Measurements from ENCODE around the gene MAIP1. TPM values are rescaled to one million over a fixed set of nuclear protein-coding genes. Genes with fewer than 3 reads are reported as not detected.

Gene MAIP1
- total RNA-seq, 1 donor = 23.3 TPM

- H3K4me3 ChIP-seq (ENCODE audit: low read depth, low read length) = no peak overlapping the region
- no peak for DNase-seq (ENCODE audit: low read depth)
- no peak for TF ChIP-seq CTCF (IDR thresholded peaks at IDR 0.05; ENCODE audit: insufficient read depth, low read length)
Observed at GRCh38 chr2:199984755-199985154, 29.4 kb downstream of the MAIP1 start.

DNA sequence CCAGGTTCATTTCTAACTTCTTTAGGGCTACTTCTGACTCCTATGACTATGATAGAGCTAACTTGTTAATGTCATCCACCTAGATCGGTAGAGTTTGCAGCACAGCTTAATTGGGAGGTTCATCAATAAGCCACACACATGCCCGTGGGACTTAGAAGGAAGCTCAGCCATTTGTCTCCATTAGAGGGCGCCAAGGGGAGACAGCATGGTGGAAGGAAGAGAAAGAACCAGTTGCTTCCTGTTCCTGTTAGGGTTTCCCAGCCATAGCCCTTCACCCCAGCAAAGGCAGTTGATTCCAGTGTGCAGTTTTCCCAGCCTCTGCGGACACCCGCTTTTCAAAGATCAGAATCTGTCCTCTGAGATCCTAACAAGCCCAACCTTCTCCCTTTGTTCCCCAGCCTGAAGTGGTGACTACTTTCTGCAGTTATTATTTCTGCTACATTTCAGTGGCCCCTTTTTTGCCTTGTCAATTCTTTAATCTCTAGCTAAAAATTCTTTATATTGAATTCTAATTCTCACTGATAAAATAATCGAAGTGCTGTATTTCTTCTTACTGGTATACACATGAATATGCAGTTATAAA is 30.3 kb downstream of the MAIP1 start:
- TF ChIP-seq CTCF (IDR thresholded peaks at IDR 0.05; ENCODE audit: insufficient read depth, low read length) = peak; percentile 63
- peak; percentile 65 for DNase-seq (ENCODE audit: low read depth)
- no peak overlapping the region for H3K4me3 ChIP-seq (ENCODE audit: low read depth, low read length)

- no peak overlapping the region for H3K4me3 ChIP-seq (ENCODE audit: low read depth, low read length)
- TF ChIP-seq CTCF (IDR thresholded peaks at IDR 0.05; ENCODE audit: insufficient read depth, low read length) = no peak
- DNase-seq (ENCODE audit: low read depth) = peak; percentile 13
Observed at GRCh38 chr2:199987586-199987985, 32.2 kb downstream of the MAIP1 start.

- H3K4me3 ChIP-seq (ENCODE audit: low read depth, low read length) = no peak overlapping the region
- DNase-seq (ENCODE audit: low read depth) = peak; percentile 44
- no peak for TF ChIP-seq CTCF (IDR thresholded peaks at IDR 0.05; ENCODE audit: insufficient read depth, low read length)
Observed at GRCh38 chr2:199988151-199988550, 32.8 kb downstream of the MAIP1 start.

- no peak for DNase-seq (ENCODE audit: low read depth)
- TF ChIP-seq CTCF (IDR thresholded peaks at IDR 0.05; ENCODE audit: insufficient read depth, low read length) = no peak
- H3K4me3 ChIP-seq (ENCODE audit: low read depth, low read length) = no peak overlapping the region
Observed at GRCh38 chr2:199989822-199990221, 34.4 kb downstream of the MAIP1 start.

- no peak overlapping the region for H3K4me3 ChIP-seq (ENCODE audit: low read depth, low read length)
- no peak for TF ChIP-seq CTCF (IDR thresholded peaks at IDR 0.05; ENCODE audit: insufficient read depth, low read length)
- DNase-seq (ENCODE audit: low read depth) = no peak
Observed at GRCh38 chr2:199991691-199992090, 36.3 kb downstream of the MAIP1 start.

- no peak overlapping the region for H3K4me3 ChIP-seq (ENCODE audit: low read depth, low read length)
- no peak for DNase-seq (ENCODE audit: low read depth)
- no peak for TF ChIP-seq CTCF (IDR thresholded peaks at IDR 0.05; ENCODE audit: insufficient read depth, low read length)
Observed at GRCh38 chr2:199992296-199992695, 36.9 kb downstream of the MAIP1 start.

All from fibroblast of the aortic adventitia (primary cell).